Right hindlimb (tissue), 1 donor: Measurements from ENCODE around the gene MYO18B.

Experiments
- DNase-seq: peaks from one replicate; pipeline ENCODE4 v3.0.0-alpha.2; 2018

The MYO18B gene

GRCh38 chr22:25749420-25750169, 7.6 kb downstream of the MYO18B start:
- DNase-seq: no peak

- DNase-seq: no peak
Observed at GRCh38 chr22:25750569-25751173, 8.7 kb downstream of the MYO18B start.

- DNase-seq: no peak
Observed at GRCh38 chr22:25751174-25751581, 9.2 kb downstream of the MYO18B start.

GRCh38 chr22:25752615-25753214, 10.7 kb downstream of the MYO18B start:
- no peak for DNase-seq

- DNase-seq: no peak
Observed at GRCh38 chr22:25753252-25753651, 11.3 kb downstream of the MYO18B start.

- peak; percentile 59 for DNase-seq
Observed at GRCh38 chr22:25754527-25755202, 12.7 kb downstream of the MYO18B start.

GRCh38 chr22:25757686-25758085, 15.7 kb downstream of the MYO18B start:
- no peak for DNase-seq

GRCh38 chr22:25758316-25758715, 16.3 kb downstream of the MYO18B start:
- no peak for DNase-seq

GRCh38 chr22:25759825-25760231, 17.8 kb downstream of the MYO18B start:
- DNase-seq: no peak

- DNase-seq: no peak
Observed at GRCh38 chr22:25760294-25760693, 18.3 kb downstream of the MYO18B start.

- peak; percentile 57 for DNase-seq
Observed at GRCh38 chr22:25760848-25761595, 19.0 kb downstream of the MYO18B start.

GRCh38 chr22:25762147-25762546, 20.2 kb downstream of the MYO18B start:
- DNase-seq: no peak

GRCh38 chr22:25763239-25763777, 21.3 kb downstream of the MYO18B start:
- DNase-seq: no peak

- no peak for DNase-seq
Observed at GRCh38 chr22:25764270-25765015, 22.5 kb downstream of the MYO18B start.

- DNase-seq: no peak
Observed at GRCh38 chr22:25765016-25765367, 23.0 kb downstream of the MYO18B start.

GRCh38 chr22:25765801-25766200, 23.8 kb downstream of the MYO18B start:
- no peak for DNase-seq

GRCh38 chr22:25766418-25766817, 24.4 kb downstream of the MYO18B start:
- no peak for DNase-seq

GRCh38 chr22:25770333-25770732, 28.3 kb downstream of the MYO18B start:
- DNase-seq: no peak

- DNase-seq: no peak
Observed at GRCh38 chr22:25772288-25772687, 30.3 kb downstream of the MYO18B start.

- no peak for DNase-seq
Observed at GRCh38 chr22:25774575-25775026, 32.6 kb downstream of the MYO18B start.

- DNase-seq: no peak
Observed at GRCh38 chr22:25775531-25775930, 33.5 kb downstream of the MYO18B start.

- DNase-seq: no peak
Observed at GRCh38 chr22:25777411-25777810, 35.4 kb downstream of the MYO18B start.
